Stimulated activated CD4-positive, alpha-beta T cell treated with anti-CD3 and anti-CD28 coated beads, Interleukin-15, amount 100 ng/mL, for 1 hour (primary cell): ENCODE measurements around the gene MARCO.
"Not testable (repeated sequence)": the region's sequence is repeated elsewhere in the genome, so short reads cannot be mapped to it uniquely, and the experiment has no call there.

Experiments
- DNase-seq, 2 donors: peaks; one replicate each; pipeline ENCODE4 v3.0.0-alpha.2; 2020; ENCODE audit warnings: low read depth in 1 of 2, low spot score in 1 of 2

Gene MARCO

DNA sequence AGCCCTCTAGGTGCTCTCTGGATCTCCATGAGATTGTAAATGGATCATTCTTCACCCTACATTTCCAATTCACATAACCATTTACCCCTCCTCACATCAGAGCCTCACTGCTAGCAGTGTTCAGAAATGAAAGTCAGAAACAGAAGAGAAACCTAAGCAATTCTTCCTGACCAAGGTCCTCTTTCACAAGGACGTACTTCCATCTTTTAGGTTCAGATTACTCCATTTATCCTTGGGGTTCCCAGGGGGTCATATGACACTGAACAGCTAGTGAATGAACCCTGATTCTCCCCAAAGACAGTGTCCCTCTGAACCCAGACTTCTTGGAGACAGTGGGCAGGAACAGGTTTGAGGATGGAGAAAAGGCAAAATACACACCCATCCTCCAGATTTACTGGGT lies 12.9 kb upstream of the MARCO start:
- DNase-seq = no peak

DNA sequence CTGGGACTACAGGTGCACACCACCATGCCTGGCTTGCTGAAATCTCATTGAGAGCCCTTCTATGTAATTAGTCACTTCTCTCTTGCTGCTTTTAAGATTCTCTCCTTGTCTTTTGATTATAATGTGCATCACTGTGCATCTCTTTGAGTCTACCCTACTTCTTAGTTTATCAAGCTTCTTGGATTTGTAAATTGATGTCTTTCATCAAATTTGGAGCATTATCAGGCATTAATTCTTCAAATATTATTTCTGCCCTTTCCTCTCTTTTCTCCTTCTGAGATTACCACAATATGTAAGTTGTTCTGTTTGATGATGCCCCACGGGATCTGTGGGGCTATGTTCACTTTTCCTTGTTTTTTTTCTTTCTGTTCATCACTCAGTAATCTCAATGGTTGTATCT lies 9.0 kb upstream of the MARCO start:
- DNase-seq = no peak

DNA sequence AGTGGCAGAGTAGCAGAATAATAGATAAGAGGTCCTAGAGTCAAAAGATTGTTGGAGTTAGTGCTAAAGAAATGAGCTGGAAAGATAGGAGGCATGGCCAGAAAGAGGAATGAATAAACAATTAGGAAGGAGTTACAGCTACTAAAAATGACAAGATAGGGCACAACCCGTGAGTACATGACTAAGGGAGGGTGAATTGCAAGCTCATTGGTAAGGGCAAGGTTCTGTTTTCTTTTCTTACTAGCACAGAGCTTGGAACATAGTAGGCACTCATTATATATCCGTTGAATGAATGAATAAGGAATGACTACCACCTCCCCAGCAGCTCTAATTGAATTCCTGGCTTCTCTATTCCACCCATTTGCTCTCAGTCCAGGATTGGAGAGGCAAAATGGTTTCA lies 5.7 kb upstream of the MARCO start:
- no peak for DNase-seq

DNA sequence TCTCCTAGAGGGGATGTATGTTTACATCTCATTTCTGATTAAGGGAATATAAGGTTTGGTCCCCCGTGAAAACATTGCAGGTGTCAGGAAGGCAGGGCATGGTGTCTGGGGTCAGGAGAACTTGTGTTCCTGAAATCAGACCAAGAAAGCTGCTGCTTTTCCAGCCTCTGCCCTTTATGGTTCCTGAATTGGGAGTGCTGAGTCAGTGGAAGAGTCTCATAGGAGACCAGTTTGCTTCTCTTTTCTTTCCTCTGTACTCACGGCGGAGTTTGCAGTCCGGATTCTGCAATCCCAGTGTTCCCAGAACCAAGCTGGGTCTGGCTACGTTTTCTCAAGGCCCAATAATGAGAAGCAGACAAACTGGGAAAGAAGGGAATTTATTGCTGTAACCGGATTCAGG lies 5.1 kb upstream of the MARCO start:
- no peak for DNase-seq

GRCh38 chr2:118937817-118938216 lies 4.2 kb upstream of the MARCO start:
- no peak for DNase-seq

DNA sequence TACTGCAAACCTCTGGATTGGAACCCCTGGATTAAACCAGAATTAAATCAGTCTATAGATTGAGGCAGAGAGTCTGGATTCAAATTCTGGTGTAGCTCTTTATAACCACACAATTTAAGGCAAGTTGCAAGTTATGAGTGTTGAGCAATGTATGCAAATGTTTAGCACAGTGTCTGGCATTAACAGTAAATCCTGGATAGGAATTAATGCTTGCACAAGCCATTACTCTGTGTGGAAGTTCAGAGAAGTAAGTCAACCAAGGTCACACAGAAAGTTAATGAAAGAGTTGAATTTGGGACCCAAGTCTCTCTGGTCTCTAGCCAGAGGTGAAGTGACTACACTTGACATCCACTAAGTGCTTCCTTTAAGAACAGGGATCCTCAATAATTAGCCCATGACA lies 2.0 kb upstream of the MARCO start:
- no peak for DNase-seq

DNA sequence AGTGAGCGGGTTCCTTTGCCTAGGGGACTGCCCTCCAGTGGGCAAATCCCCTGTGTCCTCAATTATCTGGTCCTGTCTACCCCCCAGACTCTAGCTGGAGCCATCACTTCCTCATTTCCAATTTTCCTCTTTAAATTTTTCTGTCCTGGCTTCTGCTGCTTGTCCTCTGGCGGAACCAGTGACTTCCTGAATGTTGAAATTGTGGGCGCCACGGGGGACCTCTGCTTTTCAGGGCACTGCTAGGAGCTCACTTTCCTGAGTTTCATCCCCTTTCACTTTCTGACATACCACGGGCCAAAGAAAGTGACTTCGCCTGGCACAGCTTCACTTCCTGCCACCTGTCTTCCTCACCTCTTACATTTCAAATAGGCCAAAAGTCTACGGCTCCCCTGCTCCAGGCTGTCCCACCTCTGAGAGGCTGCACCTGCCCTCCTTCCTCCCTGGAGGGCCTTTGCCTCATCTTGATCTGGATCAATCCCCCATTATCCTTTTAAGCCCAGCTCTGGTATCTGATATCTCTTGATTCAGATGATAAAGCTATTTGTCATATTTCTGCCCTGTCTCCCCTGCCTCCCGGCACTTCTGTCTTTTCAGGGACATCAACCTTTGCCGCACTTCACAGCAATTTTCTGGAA lies 1.4 kb upstream of the MARCO start:
- no peak for DNase-seq

DNA sequence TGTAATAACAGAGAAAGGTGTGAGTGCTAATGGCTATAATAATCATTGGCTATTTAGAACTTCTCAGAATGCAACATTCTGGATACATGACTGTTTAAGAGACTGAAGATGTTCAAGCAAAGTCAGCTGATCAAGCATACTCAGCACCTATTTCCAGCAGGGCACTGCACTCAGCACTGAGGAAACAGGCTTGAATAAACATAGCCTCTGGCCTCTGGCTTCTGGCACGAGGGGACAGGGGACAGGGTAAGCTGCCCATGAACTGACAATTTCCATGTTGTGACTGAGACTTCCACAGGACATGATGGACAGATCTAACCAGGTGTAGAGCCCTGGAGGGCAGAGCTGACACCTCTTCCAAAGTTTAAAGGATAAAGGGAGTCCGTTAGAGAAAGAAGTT lies 1.3 kb downstream of the MARCO start:
- no peak for DNase-seq

- DNase-seq = no peak
Measured at GRCh38 chr2:118945881-118946280, 3.9 kb downstream of the MARCO start.

DNA sequence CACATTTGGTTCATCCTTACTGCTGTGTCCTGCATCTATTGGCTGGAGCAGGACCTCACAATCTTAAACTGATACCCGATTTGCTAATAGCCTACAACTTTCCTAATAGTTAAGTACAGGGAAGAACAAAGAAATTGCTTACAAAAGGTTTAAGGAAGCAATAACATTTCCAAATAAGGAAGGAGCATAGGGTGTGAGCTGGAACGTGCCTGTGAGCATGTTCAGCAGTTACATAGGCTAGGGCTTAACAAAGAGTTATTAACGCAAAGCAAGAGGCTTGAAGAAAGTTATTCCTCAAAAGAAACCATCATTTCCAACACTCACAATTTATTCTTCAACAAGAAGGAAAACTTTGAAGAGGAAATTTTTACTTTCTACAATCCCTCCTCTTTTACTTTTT lies 6.3 kb downstream of the MARCO start:
- not testable (repeated sequence) for DNase-seq

- no peak for DNase-seq
Measured at GRCh38 chr2:118954297-118955060, 12.5 kb downstream of the MARCO start.

DNA sequence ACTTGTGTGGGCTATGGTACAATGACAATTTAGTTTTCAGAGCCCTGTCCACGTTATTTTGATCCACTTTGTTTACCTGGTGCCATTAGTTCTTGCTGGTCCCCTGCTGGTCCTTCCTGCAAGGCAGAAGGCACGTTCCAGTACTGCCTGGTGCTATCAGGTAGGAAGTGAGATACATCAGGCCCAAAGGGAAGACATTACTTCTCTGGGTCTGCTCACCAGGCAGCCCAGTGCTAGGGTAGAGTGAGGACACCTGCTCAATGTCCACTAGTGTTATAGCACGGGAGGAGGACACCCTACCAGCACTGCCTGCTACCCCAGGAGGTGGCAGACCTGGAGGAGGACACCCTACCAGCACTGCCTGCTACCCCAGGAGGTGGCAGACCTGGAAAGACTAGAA lies 23.7 kb downstream of the MARCO start:
- no peak for DNase-seq

- no peak for DNase-seq
Measured at GRCh38 chr2:118967124-118967880, 25.3 kb downstream of the MARCO start.

GRCh38 chr2:118968042-118968441 lies 26.0 kb downstream of the MARCO start:
- DNase-seq = no peak

- no peak for DNase-seq
Measured at GRCh38 chr2:118968961-118969733, 27.2 kb downstream of the MARCO start.

DNA sequence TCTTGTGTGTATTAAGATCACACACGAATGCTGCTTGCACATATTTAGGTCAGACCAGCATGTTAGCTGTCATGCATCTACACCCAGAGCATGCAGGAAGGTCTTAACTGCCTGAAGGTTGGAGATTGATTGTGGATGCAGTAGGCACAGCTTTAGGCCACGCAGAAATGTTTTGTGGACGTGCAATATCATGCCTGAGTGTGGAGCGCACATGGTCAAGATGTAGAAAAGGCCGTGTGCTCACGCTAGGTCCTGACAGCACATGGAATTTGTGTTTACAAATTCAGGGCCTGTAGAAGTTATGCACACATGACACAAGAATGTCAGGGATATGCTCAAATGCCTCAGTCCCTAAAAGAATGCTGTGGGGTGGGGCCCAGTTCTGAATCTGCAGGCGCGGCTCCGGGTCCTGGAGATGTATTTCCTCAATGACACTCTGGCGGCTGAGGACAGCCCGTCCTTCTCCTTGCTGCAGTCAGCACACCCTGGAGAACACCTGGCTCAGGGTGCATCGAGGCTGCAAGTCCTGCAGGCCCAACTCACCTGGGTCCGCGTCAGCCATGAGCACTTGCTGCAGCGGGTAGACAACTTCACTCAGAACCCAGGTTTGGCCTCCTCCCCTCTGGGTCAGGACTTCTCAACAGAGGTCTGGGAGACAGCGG lies 27.9 kb downstream of the MARCO start:
- DNase-seq = no peak

DNA sequence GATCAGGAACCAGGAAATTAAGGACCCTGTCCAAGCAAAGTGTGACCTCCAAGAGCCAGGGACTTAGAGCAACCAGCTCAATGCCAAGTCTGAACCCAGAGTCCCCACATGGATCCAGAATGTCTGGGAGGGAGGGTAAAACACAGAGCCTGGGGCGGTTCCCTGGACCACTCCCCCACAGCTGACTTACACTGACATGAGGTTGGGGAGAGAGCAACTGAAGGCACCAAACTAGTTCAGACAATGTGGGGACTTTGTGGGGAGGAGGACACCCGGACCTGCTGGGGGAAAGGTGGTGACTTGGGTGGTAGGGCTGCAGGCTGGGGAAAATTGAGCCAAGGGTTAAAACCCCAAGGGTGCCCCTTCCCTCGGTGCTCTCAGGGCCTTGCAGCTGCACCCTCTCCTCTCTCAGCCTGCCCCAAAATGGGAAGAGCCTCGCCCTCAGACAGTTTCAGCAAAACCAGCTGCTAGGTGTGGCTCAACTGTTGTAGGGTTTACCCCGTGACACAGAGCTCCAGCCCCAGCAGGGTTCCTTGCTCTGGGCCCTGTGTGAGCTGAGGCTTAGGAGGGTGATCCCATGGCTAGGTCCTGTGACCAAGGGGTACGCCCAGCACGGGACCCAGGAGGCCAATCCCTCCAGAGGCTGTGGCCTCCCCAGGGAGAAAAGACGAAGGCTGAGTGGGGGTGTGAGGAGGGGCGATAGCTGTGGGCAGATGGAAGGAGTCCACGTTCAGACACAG lies 28.6 kb downstream of the MARCO start:
- no peak for DNase-seq

DNA sequence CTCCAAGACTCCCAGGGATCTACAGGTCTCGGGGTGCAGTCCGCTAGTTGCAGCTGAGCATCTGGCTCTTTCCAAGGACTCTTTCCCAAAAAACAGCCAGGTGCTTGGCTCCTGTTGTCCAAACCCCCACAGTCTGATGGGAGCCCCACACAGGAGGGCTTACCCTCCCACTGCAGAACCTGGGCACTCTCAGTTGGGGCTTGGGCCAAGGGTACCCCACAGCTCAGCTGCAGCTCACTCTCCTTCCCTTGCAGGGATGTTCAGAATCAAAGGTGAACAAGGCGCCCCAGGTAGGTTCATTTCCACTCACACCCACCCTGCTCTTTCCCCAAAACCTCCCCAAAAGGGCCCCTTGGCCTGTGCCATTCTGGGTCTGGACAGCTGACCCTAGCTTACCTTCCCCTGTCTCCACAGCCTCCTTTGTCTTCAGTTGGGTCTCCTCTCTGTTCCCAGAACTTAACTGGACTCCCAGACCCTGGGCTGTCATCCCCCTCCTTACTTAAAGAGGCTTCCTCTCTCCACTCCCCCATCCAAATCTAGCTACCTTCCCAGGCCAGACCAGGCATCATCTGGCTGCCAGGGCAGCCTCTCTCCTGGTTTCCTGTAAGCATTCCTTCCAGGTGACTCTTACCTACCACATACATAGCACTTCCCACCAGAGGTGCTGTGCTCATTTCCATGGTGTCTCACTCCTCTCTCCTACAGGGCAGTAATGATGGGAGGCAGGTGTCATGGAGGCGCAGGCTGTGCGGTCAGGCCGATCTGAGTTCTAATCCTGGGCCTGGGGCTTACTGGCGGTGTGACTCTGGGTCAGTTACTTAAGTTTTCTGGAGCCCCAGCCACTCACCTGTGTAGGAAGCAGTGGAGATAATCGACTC lies 29.5 kb downstream of the MARCO start:
- DNase-seq = no peak

DNA sequence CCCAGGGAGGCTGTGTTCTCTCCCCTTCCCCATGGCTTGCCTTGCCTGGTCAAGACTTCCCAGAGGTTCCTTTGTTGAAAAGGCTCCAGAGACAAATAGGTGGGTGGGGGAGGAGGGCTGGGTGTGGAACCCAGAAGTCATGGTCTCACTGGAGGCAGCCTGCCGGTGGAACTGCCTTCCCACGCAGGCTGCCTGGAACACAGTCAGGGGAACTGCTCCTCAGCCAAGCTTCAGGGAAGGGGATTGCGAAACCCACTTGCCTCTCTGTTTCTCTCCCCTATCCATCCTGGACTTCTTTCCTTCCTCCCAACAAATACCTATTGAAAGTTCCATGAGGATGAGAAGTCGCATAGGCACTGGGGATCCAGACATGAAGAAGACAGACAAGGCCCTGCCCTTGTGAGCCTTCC lies 31.6 kb downstream of the MARCO start:
- DNase-seq = no peak
